ENCODE measurements around the gene ZNF254. TPM values are rescaled to one million over a fixed set of nuclear protein-coding genes. Genes with fewer than 3 reads are reported as not detected.

ZNF254 gene
- total and polyA plus RNA-seq, 2 donors (not counting 1 experiment from before 2014, with no cell fraction given) = 6.4 to 8.9 TPM

GRCh38 chr19:24046550-24046949 lies 40.4 kb upstream of the ZNF254 start:
- DNase-seq (ENCODE audit: low read depth in 2 of 2) = no peak
- H3K27me3 ChIP-seq (ENCODE audit: control insufficient read depth, insufficient read depth, low read length) = no peaks in the 10 kb centered on the region
- no peaks in the 10 kb centered on the region for H3K4me1 ChIP-seq (ENCODE audit: control insufficient read depth, extremely low read depth, insufficient read depth, low read length)
- H3K36me3 ChIP-seq (ENCODE audit: control insufficient read depth, insufficient read depth, low read length) = peaks cover 13% of the 10 kb centered on the region
- H3K9ac ChIP-seq (ENCODE audit: insufficient read depth, low read length) = no peak overlapping the region
- H3K4me3 ChIP-seq (replicated peaks in 1 of 4; ENCODE audit: control extremely low read depth in 1 of 4, insufficient read depth in 1 of 4, low read depth in 3 of 4, low read length in 4 of 4) = no peak overlapping the region
- no peaks in the 10 kb centered on the region for H3K79me2 ChIP-seq (ENCODE audit: control insufficient read depth, insufficient read depth, low read length)
- no peak overlapping the region for H3K27ac ChIP-seq (ENCODE audit: insufficient read depth, low read length)
- no peak overlapping the region for H2AFZ ChIP-seq (ENCODE audit: low read length)
- no peak overlapping the region for H3K4me2 ChIP-seq (ENCODE audit: extremely low read depth, insufficient read depth, low read length)
- TF ChIP-seq EZH2 (IDR thresholded peaks at IDR 0.05; ENCODE audit: low read length, missing control alignments) (no peak), CTCF (conservative IDR thresholded peaks at IDR 0.05 in 1 of 2, IDR thresholded peaks at IDR 0.05 in 1 of 2; ENCODE audit: low read depth in 1 of 2, low read length in 2 of 2) (no peak)
- H3K9me3 ChIP-seq (ENCODE audit: control insufficient read depth, insufficient read depth, low read depth, low read length) = no peaks in the 10 kb centered on the region
- no peaks in the 10 kb centered on the region for H4K20me1 ChIP-seq (ENCODE audit: control insufficient read depth, extremely low read depth, insufficient read depth, low read length)

- Histone ChIP-seq H3K9me3 (ENCODE audit: control insufficient read depth, insufficient read depth, low read depth, low read length) (no peaks in the 10 kb centered on the region), H3K9ac (ENCODE audit: insufficient read depth, low read length) (no peak overlapping the region), H3K27me3 (ENCODE audit: control insufficient read depth, insufficient read depth, low read length) (no peaks in the 10 kb centered on the region), H4K20me1 (ENCODE audit: control insufficient read depth, extremely low read depth, insufficient read depth, low read length) (no peaks in the 10 kb centered on the region), H3K4me1 (ENCODE audit: control insufficient read depth, extremely low read depth, insufficient read depth, low read length) (peaks cover 3% of the 10 kb centered on the region), H2AFZ (ENCODE audit: low read length) (no peak overlapping the region), H3K4me3 (replicated peaks in 1 of 4; ENCODE audit: control extremely low read depth in 1 of 4, insufficient read depth in 1 of 4, low read depth in 3 of 4, low read length in 4 of 4) (no peak overlapping the region), H3K36me3 (ENCODE audit: control insufficient read depth, insufficient read depth, low read length) (peaks cover 14% of the 10 kb centered on the region), H3K4me2 (ENCODE audit: extremely low read depth, insufficient read depth, low read length) (no peak overlapping the region), H3K27ac (ENCODE audit: insufficient read depth, low read length) (no peak overlapping the region), H3K79me2 (ENCODE audit: control insufficient read depth, insufficient read depth, low read length) (no peaks in the 10 kb centered on the region)
- DNase-seq (ENCODE audit: low read depth in 2 of 2) = no peak
- TF ChIP-seq CTCF (conservative IDR thresholded peaks at IDR 0.05 in 1 of 2, IDR thresholded peaks at IDR 0.05 in 1 of 2; ENCODE audit: low read depth in 1 of 2, low read length in 2 of 2) (no peak), EZH2 (IDR thresholded peaks at IDR 0.05; ENCODE audit: low read length, missing control alignments) (no peak)
These were observed 38.7 kb upstream of the ZNF254 start for GRCh38 chr19:24048261-24048660.

- H3K27ac ChIP-seq (ENCODE audit: insufficient read depth, low read length) = no peak overlapping the region
- TF ChIP-seq CTCF (conservative IDR thresholded peaks at IDR 0.05 in 1 of 2, IDR thresholded peaks at IDR 0.05 in 1 of 2; ENCODE audit: low read depth in 1 of 2, low read length in 2 of 2) (no peak), EZH2 (IDR thresholded peaks at IDR 0.05; ENCODE audit: low read length, missing control alignments) (no peak)
- H3K9me3 ChIP-seq (ENCODE audit: control insufficient read depth, insufficient read depth, low read depth, low read length) = no peaks in the 10 kb centered on the region
- peaks cover 14% of the 10 kb centered on the region for H3K4me1 ChIP-seq (ENCODE audit: control insufficient read depth, extremely low read depth, insufficient read depth, low read length)
- H3K9ac ChIP-seq (ENCODE audit: insufficient read depth, low read length) = no peak overlapping the region
- no peaks in the 10 kb centered on the region for H3K79me2 ChIP-seq (ENCODE audit: control insufficient read depth, insufficient read depth, low read length)
- H4K20me1 ChIP-seq (ENCODE audit: control insufficient read depth, extremely low read depth, insufficient read depth, low read length) = no peaks in the 10 kb centered on the region
- H3K4me3 ChIP-seq (replicated peaks in 1 of 4; ENCODE audit: control extremely low read depth in 1 of 4, insufficient read depth in 1 of 4, low read depth in 3 of 4, low read length in 4 of 4) = no peak overlapping the region
- H3K27me3 ChIP-seq (ENCODE audit: control insufficient read depth, insufficient read depth, low read length) = no peaks in the 10 kb centered on the region
- DNase-seq (ENCODE audit: low read depth in 2 of 2) = no peak
- peaks cover 15% of the 10 kb centered on the region for H3K36me3 ChIP-seq (ENCODE audit: control insufficient read depth, insufficient read depth, low read length)
- H2AFZ ChIP-seq (ENCODE audit: low read length) = no peak overlapping the region
- H3K4me2 ChIP-seq (ENCODE audit: extremely low read depth, insufficient read depth, low read length) = no peak overlapping the region
These were observed 37.5 kb upstream of the ZNF254 start for GRCh38 chr19:24049537-24049936.

Data from fibroblast of lung (primary cell).